DOHH2 (cell line): ENCODE results near the gene THBS1.

Experiments used
- H3F3A ChIP-seq: fragments of 200-600 bp; sonication (generic), shearing (Covaris generic); 2 replicates; pipeline ENCODE4 v1.6.0; 2016; ENCODE audit warnings: antibody characterized with exemption, mild to moderate bottlenecking; ENCODE audit not compliant: control insufficient read depth, insufficient read depth
- H3K27ac ChIP-seq: fragments of 200-600 bp; sonication (generic); 2 replicates; pipeline ENCODE4 v1.5.1; 2014; ENCODE audit warnings: low read depth, mild to moderate bottlenecking, low read length, moderate library complexity
- H3K27me3 ChIP-seq: fragments of 200-600 bp; sonication (generic); 2 replicates; pipeline ENCODE4 v1.6.1; 2014; ENCODE audit warnings: mild to moderate bottlenecking, low read length, mixed read lengths; ENCODE audit not compliant: control insufficient read depth
- H3K36me3 ChIP-seq: fragments of 200-600 bp; sonication (generic); 2 replicates; pipeline ENCODE4 v1.6.1; 2014; ENCODE audit warnings: mild to moderate bottlenecking, low read length, moderate library complexity, mixed read lengths; ENCODE audit not compliant: control insufficient read depth
- H3K4me1 ChIP-seq: fragments of 200-600 bp; sonication (generic); 2 replicates; pipeline ENCODE4 v1.6.1; 2014; ENCODE audit warnings: mild to moderate bottlenecking, low read length, mixed read lengths; ENCODE audit not compliant: control insufficient read depth
- H3K4me2 ChIP-seq: fragments of 200-600 bp; sonication (generic); 2 replicates; pipeline ENCODE4 v1.6.0; 2014; ENCODE audit warnings: mild to moderate bottlenecking, low read length, moderate library complexity
- H3K4me3 ChIP-seq: fragments of 200-600 bp; sonication (generic); 2 replicates; pipeline ENCODE4 v1.5.1; 2014; ENCODE audit warnings: mild to moderate bottlenecking, low read length, mixed read lengths
- H3K79me2 ChIP-seq: fragments of 200-600 bp; sonication (generic); 2 replicates; pipeline ENCODE4 v1.6.1; 2014; ENCODE audit warnings: mild to moderate bottlenecking, low read length, mixed read lengths; ENCODE audit not compliant: control insufficient read depth
- H3K9me2 ChIP-seq: fragments of 200-600 bp; sonication (generic); replicated peaks from 2 replicates; pipeline ENCODE4 v1.6.1; 2014; ENCODE audit warnings: mild to moderate bottlenecking, low read length, mixed read lengths; ENCODE audit not compliant: control insufficient read depth
- H3K9me3 ChIP-seq: fragments of 200-600 bp; sonication (generic); 2 replicates; pipeline ENCODE4 v1.6.1; 2014; ENCODE audit warnings: antibody characterized with exemption, low read length, mixed read lengths; ENCODE audit not compliant: control insufficient read depth, insufficient read depth
- H4K20me1 ChIP-seq: fragments of 200-600 bp; sonication (generic); 2 replicates; pipeline ENCODE4 v1.6.0; 2014; ENCODE audit warnings: low read depth, mild to moderate bottlenecking, antibody characterized with exemption, low read length, moderate library complexity; ENCODE audit not compliant: control insufficient read depth, insufficient read depth
- CTCF ChIP-seq: fragments of 200-600 bp; sonication (generic); IDR thresholded peaks from one replicate; pipeline ENCODE4 v1.5.1; 2014; ENCODE audit warnings: antibody characterized with exemption, mild to moderate bottlenecking, low read depth, low read length; ENCODE audit not compliant: poor library complexity, severe bottlenecking
- EZH2phosphoT487 ChIP-seq: fragments of 200-600 bp; sonication (generic); IDR thresholded peaks from 2 replicates; pipeline ENCODE4 v1.6.1; 2017; ENCODE audit warnings: borderline replicate concordance, mild to moderate bottlenecking, antibody characterized with exemption, low read length, moderate library complexity, mixed read lengths

Gene THBS1

DNA sequence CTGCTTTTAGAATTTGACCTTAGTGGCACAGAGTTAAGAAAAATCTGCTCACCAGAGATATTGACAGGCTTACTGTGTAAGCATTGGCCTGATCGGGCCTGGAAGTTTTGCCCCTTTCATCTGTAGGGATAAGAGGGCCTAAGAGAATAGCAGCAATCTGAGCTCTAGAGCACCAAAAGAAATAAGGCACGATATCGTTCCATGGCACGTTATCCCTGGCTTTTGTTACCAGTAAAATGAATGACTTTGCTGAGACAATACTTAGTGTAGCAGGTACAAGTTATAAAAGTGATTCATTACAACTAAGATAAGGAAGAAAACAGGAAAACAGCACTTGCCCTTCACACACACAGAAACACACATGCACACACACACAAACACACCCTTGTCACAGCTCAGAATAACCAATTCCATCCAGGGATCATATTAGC, 5.0 kb downstream of the THBS1 start:
- Histone ChIP-seq H3K79me2 (no peaks in the 10 kb centered on the region), H3K4me2 (no peak overlapping the region), H3K4me3 (no peak overlapping the region), H3K9me2 (no peaks in the 10 kb centered on the region), H3F3A (no peaks in the 10 kb centered on the region), H3K4me1 (no peaks in the 10 kb centered on the region), H4K20me1 (no peaks in the 10 kb centered on the region), H3K36me3 (no peaks in the 10 kb centered on the region), H3K27ac (no peak overlapping the region), H3K9me3 (no peaks in the 10 kb centered on the region), H3K27me3 (0 out of 2 replicates have a peak, but pooled peaks cover 2% of the 10 kb centered on the region)
- TF ChIP-seq EZH2phosphoT487 (no peak), CTCF (no peak)

DNA sequence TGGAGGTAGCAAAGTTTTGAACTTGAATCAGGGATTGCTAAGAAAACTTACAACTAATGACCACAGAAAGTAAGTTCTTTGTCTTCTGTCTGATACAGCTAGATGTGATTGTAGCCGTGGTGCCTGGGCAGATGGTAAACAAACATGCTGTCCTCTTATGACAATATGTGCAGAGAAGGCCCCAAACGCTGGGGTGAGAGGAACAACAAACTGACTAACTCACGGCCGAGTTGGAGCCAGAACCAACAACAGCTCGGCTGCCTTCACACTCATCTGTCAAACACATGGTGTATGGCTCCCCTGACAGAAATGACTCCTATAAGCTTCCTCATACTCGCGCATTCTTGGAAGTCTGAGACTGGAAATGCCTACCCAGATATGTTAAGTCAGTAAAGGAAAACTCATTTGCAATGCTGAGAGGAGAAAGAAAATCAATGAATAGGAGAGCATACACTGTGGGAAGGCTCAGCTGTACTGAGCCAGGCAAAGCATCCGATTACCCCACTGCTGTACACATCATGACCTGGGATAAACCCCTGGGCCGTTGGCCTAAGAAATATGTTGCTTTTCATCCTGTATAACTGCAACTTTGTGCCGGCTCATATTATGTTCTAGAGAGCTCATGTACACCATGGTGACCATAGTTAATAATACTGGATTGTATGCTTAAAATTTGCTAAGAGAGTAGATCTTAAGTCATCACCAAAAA, 5.7 kb downstream of the THBS1 start:
- H3K4me2 ChIP-seq, result no peak overlapping the region
- H3K36me3 ChIP-seq, result no peaks in the 10 kb centered on the region
- no peaks in the 10 kb centered on the region for H4K20me1 ChIP-seq
- no peaks in the 10 kb centered on the region for H3K4me1 ChIP-seq
- H3K27me3 ChIP-seq, result 0 out of 2 replicates have a peak, but pooled peaks cover 2% of the 10 kb centered on the region
- H3K9me2 ChIP-seq, result no peaks in the 10 kb centered on the region
- no peaks in the 10 kb centered on the region for H3F3A ChIP-seq
- TF ChIP-seq EZH2phosphoT487 (no peak), CTCF (no peak)
- H3K4me3 ChIP-seq, result no peak overlapping the region
- no peaks in the 10 kb centered on the region for H3K9me3 ChIP-seq
- H3K27ac ChIP-seq, result no peak overlapping the region
- no peaks in the 10 kb centered on the region for H3K79me2 ChIP-seq

GRCh38 chr15:39587096-39587721, 6.3 kb downstream of the THBS1 start:
- H3K27ac ChIP-seq, result no peak overlapping the region
- H3K79me2 ChIP-seq, result no peaks in the 10 kb centered on the region
- H3K27me3 ChIP-seq, result 0 out of 2 replicates have a peak, but pooled peaks cover 2% of the 10 kb centered on the region
- H3F3A ChIP-seq, result no peaks in the 10 kb centered on the region
- H3K4me3 ChIP-seq, result no peak overlapping the region
- no peaks in the 10 kb centered on the region for H4K20me1 ChIP-seq
- no peaks in the 10 kb centered on the region for H3K36me3 ChIP-seq
- H3K9me2 ChIP-seq, result no peaks in the 10 kb centered on the region
- H3K4me1 ChIP-seq, result no peaks in the 10 kb centered on the region
- H3K9me3 ChIP-seq, result no peaks in the 10 kb centered on the region
- TF ChIP-seq EZH2phosphoT487, result no peak
- TF ChIP-seq CTCF, result no peak
- no peak overlapping the region for H3K4me2 ChIP-seq
